Hematopoietic multipotent progenitor cell treated with erythropoietin and hydrocortisone succinate and interleukin-3 and kit ligand, for 17 days (in vitro differentiated cells): ENCODE data around the gene CFB.
"Not testable (repeated sequence)": the region's sequence is repeated elsewhere in the genome, so short reads cannot be mapped to it uniquely, and the experiment has no call there.

Experiments
- DNase-seq: peaks from one replicate; pipeline ENCODE4 v3.0.0-alpha.2; 2015; ENCODE audit warnings: low spot score

CFB gene

DNA sequence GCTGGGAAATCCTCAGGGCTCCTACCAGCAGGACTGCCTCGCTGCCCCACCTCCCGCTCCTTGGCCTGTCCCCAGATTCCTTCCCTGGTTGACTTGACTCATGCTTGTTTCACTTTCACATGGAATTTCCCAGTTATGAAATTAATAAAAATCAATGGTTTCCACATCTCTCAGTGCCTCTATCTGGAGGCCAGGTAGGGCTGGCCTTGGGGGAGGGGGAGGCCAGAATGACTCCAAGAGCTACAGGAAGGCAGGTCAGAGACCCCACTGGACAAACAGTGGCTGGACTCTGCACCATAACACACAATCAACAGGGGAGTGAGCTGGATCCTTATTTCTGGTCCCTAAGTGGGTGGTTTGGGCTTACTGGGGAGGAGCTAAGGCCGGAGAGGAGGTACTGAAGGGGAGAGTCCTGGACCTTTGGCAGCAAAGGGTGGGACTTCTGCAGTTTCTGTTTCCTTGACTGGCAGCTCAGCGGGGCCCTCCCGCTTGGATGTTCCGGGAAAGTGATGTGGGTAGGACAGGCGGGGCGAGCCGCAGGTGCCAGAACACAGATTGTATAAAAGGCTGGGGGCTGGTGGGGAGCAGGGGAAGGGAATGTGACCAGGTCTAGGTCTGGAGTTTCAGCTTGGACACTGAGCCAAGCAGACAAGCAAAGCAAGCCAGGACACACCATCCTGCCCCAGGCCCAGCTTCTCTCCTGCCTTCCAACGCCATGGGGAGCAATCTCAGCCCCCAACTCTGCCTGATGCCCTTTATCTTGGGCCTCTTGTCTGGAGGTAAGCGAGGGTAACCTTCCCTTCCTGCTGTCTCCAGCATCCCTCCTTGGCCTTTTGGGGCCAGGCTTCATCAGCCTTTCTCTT, at the start of gene CFB:
TSS of gene CFB (plus strand) at position 589 of the 863 bp plus-strand sequence. CDS start at position 716, 127 bp downstream.
- DNase-seq: no peak

DNA sequence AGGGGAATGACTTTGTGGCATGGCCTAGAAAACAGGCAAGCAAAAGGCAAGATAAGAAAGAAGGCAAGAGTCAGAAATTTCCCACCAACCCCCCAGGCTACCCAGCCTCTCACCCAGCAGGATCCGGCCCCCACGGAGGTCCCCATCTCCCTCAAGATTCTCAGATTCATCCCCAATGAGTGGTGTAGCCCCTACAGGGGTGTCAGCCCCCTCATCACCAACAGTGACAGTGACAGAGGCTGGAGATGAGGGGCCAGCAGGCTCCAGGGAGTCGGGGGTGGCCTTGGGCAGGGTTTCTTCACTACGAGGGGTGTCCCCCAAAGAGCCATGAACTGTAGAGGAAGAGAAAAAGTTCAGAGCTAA, 49.4 kb upstream of the CFB start:
- no peak for DNase-seq

DNA sequence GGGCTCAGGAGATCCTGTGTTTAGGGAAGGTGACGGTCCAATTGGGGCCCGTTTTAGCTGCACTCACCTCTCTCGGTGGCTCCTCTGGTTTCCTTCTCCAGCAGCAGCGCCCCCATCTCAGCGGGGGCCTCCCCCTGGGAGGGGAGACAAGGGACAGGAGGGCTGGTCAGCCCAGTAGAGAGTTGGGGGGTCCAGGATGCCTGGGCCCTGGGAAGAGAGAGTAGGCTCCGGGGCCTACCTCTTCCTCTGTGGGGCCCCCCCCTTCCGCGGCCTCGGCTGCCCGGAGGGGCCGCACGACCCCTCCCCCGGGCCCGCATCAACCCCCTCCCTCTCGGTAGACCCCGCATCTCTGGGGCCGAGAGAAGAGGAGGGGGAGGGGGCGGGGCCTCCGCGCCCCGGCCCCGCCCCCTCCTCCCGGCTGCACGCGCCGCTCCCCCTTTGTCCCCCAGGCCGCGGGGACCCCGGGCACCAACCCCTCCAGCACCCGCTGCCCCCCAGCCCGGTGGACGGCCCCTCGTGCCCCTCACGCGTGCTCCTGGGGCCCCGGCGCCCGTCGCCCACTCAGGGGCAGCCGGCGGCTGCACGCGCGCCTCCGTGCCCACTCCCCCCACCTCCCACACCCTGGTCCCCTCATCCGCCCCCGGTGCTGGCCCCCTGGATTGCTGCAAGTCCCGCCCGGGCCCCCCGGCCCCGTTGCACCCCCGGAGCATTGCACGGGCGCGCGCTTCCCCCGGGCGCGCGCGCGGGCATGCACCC, 48.9 kb upstream of the CFB start:
- DNase-seq: no peak

DNA sequence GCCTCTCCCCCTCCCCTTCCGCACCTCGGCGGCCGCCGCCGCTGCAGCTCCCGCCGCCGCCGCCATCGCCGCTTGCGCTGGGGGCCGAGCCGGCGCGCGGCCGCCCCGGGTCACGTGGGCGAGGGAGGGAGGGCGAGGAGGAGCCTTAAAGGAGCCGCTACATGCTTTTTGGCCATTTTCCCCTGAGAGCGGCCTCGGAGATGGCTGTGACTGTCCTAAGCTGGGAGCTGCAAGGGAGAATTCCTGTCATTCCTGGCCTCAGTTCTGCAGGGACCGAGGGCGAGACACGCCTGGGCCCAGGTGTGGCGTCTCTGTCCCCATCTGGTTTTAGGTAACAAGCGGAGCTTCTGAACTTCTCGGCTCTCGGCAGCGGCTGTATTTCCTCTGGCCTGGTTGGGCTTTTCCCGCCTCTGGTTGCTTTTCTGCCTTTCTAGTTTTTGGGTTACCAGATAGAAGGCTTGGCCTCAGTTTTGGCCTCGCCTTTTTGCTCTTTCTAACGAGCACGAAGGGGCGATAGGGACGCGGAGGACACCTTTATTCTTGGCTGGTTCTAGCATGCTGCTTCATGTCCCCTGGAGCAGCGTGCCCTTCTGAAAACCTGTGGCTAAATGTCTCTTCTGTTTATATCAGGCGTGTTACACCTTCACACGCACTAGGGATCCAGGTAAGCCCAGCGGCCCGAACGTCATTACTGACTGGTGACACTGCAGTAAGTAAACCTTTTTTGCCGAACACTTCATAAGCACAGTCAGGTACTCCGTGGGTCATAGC, 48.1 kb upstream of the CFB start, which contains the start of gene EHMT2:
TSS of gene EHMT2 (minus strand) at position 87 of the 771 bp plus-strand sequence. CDS start at position 66, 21 bp downstream.
- peak; percentile 85 for DNase-seq

DNA sequence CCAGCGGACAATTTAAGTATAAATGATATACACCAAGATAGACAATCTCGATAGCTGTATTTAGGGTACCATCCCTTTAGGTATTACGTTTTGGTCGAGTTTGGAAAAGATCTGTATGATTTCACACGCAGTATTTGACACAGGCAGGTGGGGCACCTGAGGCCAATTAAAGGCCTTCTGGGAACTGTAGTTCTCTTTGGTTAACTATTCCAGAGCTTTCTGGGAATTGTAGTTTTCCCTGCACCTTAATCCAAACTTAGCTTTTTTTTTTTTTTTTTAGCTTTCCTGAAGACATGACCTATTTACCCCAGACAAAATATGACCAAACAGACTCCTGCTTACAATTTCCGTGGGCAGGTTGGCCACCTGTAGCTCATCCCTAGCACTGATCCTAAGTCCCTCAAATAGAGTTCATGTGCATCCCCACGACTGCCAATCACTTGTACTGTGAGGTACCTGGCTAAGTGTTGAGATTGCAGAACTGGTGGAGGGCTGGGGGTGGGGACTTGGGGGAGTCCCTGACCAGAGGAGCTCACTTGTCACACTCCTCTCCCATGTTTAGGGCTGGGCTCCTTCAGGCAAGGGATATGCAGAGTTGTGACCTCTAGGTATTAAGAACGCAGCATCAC, 47.4 kb upstream of the CFB start:
- DNase-seq: peak; percentile 80

DNA sequence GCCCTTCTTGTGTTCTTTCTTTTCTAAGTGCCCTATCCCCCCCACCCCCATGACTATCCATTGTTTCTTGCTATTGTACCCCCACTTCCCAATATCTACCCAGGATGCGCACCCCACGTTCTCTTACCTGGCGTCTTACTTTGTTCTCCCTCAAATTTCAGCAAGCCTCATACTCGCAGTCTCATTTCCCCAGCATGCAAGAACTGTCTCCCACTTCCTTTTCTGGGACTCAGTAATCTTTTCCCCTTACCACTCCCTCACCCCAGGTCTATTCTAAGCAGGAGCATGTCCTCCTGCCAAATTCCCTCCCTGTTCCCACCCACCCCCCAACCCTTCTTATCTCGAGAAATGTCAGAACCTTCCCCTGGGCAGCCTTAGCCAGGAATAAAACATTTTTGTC, 46.7 kb upstream of the CFB start:
- DNase-seq: no peak

DNA sequence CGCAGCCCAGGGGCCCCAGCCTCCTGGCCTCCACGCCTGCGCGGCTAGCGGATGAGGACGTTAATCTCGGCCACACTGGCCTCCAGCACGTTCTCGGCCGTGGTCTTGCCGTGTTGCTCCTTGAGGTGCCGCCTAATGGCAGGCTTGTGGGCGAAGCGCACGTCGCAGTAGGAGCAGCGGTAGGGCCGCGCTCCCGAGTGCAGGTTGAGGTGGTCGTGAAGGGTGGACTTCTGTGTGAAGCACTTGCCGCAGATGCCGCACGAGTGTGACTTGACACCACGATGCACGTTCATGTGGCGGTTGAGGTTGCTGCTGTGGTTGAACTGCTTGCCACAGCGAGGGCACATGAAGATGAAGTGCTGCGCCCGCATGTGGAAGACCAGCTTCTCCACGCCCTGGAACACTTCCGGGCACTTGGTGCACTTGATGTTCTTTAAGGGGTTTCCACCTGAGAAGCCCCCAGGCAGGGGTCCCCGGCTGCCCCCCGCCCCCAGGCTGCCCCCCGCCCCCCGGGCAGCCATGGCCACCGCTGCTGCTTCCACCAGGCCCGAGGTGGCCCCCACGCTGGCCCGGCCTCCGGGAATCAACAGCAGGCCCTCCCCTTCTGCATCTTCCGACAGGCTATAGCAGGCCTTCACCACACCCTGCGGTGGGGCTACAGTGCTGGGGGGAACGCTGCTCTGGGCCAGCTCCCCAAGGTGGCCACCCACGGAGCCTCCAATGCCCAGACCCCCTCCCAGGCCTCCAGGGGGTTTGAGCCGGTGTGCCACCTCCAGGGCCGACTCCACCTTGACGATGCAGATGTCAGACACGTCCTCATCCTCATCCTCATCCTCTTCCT, 45.8 kb upstream of the CFB start:
- DNase-seq: no peak

DNA sequence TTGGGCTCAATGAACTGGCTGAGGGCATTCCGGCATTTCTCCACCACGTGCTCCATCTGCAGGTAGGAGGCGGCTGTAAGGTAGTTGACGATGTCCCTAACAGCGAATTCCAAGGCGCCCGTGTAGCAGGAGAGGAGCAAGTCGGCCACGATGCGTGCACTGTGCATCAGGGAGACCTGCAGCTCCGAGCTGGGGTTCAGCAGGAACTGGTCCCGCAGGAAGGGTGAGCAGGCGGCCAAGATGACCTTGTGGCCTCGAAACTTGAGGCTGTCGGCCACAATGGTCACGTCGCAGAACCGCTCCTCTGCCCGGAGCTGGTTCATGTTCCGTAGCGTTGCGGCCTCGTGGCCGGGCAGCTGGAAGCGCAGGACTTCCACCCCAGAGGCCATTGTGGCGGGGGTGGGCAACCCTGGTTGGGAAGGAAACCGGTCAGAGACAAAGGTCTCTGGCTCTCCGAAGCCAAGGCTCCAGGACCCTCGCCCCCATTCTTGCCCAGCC, 44.9 kb upstream of the CFB start:
- no peak for DNase-seq

DNA sequence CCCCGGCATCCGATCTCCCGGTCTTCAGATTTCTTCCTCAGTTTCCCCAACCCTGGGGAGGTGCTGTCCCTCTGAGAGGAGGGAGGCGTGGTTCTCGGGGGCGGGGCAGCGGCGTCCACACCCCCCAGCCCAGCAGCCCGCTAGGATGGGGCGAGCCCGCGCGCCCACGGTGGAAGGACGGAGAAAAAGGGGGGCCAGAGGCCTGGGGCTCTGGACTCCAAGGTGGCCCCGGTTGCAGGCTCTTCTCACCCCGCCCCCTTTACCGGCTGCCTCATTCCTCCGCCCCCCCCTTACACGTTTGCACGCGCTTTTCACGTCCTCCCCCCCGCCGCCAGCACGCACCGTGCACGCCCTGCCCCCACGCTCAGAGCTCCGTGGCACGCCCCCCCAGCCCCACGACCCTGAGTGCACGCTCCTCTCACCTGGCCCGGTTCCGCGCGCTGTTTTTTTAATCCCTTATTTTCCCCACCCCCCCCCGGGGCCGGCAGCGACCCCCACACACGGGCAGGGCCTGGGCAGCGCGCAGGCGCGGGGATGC, 44.4 kb upstream of the CFB start:
- DNase-seq: no peak

DNA sequence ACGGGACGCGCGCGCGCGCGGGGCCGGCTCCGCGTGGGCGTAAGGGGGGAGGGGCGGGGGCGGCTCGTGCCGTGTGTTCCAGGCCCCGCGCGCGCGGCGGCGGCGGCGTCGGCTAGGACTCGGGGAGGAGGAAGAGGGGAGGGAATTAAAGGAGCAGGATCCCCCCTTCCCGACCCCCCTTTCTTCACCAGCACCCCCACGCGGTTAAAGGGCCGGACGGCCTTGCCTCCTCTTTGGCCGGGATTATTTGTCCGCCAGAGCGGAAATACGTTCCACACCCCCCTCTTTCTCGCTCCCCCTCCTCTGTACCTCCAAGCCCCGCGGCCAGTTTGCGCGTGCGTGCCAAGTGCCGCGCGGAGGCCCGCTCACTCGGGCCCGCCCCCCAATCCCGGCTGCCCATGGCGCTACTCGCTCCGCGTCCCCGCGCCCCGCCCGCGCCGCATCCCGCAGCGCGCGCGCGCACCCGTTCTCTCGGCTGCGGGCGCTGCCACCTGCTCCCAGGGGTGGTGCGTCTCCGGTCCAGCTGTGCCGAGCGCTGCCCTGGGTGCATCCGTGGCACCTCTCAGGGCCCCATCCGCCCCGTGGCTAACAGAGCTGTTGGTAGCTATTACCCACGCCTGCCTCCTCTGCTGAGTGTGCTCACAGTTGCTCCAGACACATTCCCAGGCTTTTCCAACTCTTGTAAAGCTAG, 43.8 kb upstream of the CFB start, which contains the start of gene ZBTB12:
TSS of gene ZBTB12 (minus strand) at position 134 of the 691 bp plus-strand sequence. CDS start 781 bp downstream, outside the sequence.
- peak; percentile 27 for DNase-seq

DNA sequence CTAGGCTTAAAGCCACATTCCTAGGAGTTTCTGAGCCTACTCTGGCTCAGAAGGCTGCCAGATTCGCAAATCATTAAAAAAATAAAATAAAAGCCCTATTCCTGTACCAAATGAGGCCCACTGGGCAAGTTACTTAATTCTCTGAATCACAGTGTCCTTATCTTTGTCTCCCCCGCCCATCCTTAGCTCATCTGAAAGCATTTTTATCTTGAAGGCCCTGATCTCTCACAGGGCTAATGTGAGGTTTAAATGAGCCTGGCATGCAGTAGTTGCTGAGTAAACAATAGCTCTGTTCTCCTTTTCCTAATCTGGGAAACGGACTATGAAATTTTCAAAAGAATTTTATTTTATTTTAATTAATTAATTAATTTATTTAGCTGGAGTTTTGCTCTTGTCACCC, 41.9 kb upstream of the CFB start:
- DNase-seq: no peak

DNA sequence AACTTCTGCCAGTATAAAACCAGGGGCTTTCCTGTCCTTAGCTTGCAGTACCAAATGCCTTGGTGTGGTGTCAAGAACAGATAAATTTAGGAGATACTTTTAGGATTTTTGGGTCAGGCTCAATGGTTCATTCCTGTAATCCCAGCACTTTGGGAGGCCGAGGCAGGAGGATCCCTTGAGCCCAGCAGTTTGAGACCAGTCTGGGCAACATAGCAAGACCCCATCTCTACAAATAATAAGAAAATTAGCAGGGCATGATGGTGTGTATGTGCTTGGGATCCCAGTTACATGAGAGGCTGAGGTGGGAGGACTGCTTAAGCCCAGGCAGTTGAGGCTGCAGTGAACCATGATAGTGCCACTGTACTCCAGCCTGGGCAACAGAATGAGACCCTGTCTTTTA, 40.9 kb upstream of the CFB start:
- no peak for DNase-seq

DNA sequence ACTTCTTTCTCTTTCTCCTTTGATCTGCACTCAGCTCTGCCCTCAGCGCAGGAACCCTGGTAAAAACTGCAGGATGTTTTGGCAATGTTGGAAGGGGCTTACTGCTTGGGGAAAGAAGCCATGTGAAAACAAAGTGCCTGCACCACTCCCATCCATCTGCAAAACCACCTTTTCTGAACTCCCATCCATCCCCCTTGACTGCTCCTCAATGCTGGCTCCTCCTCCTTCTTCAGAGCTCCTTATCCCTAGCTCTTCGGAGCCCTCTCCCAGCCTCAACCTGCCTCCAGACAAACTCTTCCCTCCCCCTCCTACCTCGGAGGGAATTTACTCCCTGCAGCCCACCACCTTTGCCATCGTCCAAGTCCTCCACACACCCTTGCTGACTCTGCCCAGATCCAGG, 39.8 kb upstream of the CFB start:
- DNase-seq: no peak

DNA sequence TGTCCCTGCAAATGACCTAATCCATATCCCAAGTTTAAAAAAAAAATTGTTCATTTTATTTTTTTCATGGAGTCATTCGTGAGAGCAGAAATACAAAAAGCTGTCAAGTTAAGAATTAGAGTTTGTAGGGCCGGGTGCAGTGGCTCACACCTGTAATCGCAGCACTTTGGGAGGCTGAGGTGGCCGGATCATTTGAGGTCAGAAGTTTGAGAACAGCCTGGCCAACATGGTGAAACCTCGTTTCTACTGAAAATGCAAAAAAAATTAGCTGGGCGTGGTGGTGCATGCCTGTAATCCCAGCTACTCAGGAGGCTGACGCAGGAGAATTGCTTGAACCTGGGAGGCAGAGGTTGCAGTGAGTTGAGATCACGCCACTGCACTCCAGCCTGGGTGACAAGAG, 39.2 kb upstream of the CFB start:
- not testable (repeated sequence) for DNase-seq

DNA sequence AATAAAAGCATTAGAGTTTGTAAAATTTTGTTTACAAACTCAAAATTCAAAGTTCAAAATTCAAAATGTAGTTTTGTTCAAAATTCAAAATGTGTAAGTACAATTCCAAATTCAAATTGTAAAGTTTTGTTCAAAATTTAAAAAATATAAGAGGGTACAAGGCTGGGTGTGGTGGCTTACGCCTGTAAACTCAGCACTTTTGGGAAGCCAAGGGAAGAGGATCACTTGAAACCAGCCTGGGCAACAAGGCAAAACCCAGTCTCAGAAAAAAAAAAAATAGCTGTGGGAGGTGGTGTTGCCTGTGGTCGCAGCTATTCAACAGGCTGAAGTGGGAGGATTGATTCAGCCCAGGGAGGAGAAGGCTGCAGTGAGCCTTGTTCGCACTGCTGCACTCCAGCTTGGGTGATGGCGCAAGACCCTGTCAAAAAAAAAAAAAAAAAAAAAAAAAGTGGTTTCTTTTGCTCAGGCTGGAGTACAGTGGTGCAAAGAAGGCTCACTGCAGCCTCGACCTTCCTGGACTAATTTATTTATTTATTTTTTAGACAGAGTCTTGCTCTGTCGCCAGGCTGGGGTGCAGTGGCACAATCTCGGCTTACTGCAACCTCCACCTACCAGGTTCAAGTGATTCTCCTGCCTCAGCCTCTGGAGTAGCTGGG, 38.6 kb upstream of the CFB start:
- DNase-seq: no peak

DNA sequence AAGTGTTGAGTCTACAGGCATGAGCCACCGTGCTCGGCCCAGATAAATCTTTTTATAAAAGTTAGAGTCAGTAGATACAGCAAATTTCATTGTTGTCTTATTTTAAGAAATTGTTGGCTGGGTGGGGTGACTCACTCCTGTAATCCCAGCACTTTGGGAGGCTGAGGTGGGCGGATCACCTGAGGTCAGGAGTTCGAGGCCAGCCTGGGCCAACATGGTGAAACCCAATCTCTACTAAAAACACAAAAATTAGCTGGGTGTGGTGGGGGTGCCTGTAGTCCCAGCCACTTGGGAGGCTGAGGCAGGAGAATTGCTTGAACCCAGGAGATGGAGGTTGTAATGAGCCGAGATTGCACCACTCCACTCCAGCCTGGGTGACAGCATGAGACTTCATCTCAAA, 37.6 kb upstream of the CFB start:
- not testable (repeated sequence) for DNase-seq

DNA sequence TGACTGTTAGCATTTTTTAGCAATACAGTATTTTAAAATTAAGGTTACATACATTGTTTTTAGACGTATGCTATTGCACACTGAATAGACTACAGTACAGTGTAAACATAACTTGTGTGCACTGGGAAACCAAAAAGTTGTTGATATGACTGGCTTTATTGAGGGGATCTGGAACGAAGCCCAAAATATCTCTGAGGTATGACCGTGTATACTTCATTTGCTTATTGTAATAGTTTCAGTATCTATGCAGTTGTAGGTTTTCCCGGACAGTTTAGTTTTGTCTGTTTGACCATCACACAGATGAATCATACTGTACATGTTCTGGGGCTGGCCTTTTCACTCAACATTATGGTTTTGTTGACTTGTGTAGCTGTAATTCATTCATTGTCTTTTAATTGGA, 37.1 kb upstream of the CFB start:
- no peak for DNase-seq

DNA sequence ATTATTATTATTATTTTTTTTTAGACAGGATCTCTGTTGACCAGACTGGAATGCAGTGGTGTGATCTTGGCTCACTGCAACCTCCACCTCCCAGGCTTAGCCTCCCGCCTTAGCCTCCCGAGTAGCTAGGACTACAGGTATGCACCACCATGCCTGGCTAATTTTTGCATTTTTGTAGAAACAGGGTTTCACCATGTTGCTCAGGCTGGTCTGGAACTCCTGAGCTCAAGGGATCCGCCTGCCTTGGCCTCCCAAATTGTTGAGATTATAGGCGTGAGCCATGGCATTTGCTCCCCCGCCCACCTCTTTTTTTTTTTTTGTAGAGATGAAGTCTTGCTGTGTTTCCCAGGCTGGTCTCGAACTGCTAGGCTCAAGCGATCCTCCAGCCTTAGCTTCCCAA, 36.6 kb upstream of the CFB start:
- DNase-seq: not testable (repeated sequence)
